OCI-LY7 (cell line): ENCODE data around the gene ZMIZ1.

Source experiments
- EZH2phosphoT487 ChIP-seq: fragments of 200-600 bp; sonication (generic); IDR thresholded peaks from 2 replicates; pipeline ENCODE4 v1.6.1; 2018; ENCODE audit warnings: low read depth, borderline replicate concordance, mild to moderate bottlenecking, mixed run types, antibody characterized with exemption, low read length, moderate library complexity, mixed read lengths
- TF ChIP-seq, protein P1 (sequence below): fragments of 200-600 bp; sonication (generic); conservative IDR thresholded peaks from 2 replicates; pipeline ENCODE4 v1.5.1; 2014; ENCODE audit warnings: mild to moderate bottlenecking, antibody characterized with exemption, low read length, moderate library complexity, mixed read lengths

DNA sequence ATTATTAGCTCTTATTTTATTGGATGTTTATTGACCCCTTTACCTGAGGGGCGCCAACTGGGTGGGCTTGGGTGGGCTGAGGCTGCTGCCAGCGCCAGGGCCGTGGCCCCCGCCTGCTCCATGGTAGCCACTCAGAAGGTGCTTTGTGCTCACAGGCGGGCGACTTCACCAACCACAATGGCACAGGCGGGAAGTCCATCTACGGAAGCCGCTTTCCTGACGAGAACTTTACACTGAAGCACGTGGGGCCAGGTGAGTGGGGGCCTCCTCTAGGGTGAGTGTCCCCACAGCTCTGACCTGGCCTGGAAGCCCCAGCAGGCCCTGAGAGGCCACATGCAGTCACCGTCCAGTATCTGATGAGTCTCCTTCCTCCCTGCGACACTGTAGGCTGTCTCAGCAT lies 282.6 kb downstream of the ZMIZ1 start:
- TF ChIP-seq, protein P1, sequence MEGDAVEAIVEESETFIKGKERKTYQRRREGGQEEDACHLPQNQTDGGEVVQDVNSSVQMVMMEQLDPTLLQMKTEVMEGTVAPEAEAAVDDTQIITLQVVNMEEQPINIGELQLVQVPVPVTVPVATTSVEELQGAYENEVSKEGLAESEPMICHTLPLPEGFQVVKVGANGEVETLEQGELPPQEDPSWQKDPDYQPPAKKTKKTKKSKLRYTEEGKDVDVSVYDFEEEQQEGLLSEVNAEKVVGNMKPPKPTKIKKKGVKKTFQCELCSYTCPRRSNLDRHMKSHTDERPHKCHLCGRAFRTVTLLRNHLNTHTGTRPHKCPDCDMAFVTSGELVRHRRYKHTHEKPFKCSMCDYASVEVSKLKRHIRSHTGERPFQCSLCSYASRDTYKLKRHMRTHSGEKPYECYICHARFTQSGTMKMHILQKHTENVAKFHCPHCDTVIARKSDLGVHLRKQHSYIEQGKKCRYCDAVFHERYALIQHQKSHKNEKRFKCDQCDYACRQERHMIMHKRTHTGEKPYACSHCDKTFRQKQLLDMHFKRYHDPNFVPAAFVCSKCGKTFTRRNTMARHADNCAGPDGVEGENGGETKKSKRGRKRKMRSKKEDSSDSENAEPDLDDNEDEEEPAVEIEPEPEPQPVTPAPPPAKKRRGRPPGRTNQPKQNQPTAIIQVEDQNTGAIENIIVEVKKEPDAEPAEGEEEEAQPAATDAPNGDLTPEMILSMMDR = no peak
- no peak for TF ChIP-seq EZH2phosphoT487
